PC-9 (cell line): Measurements from ENCODE around the gene TMEM244. TPM values are rescaled to one million over a fixed set of nuclear protein-coding genes. Genes with fewer than 3 reads are reported as not detected.

Experiments used
- BruUV-seq: library from RNA; stranded (reverse); fragments of 400-500 nt; replicated peaks from 2 replicates; lab custom pipeline; 2021; lab: Mats Ljungman, UMichigan
- CTCF ChIA-PET: fragments of 300-600 bp; sonication (Branson Sonifier 250); formaldehyde crosslinking; loops from one replicate; lab custom pipeline; 2022; ENCODE audit warnings: antibody characterized with exemption; lab: Charles Lee
- POLR2A ChIA-PET: fragments of 300-600 bp; sonication (Branson Sonifier 250); formaldehyde crosslinking; loops from one replicate; lab custom pipeline; 2022; ENCODE audit warnings: antibody characterized with exemption; ENCODE audit not compliant: unreplicated experiment; lab: Charles Lee
- DNase-seq, 2 experiments: peaks; one replicate each; pipeline versions ENCODE4 v3.0.0 to v3.0.0-alpha.2; 2015 to 2022; ENCODE audit warnings: mixed read lengths in 1 of 2
- H2AFZ ChIP-seq: fragments of 200-600 bp; sonication (generic); 2 replicates; pipeline ENCODE4 v1.8.1; 2017; ENCODE audit warnings: antibody characterized with exemption
- H3F3A ChIP-seq: fragments of 200-600 bp; sonication (generic); 2 replicates; pipeline ENCODE4 v1.8.1; 2017; ENCODE audit warnings: antibody characterized with exemption, mild to moderate bottlenecking, low read depth; ENCODE audit not compliant: insufficient read depth
- H3K27ac ChIP-seq: fragments of 200-600 bp; sonication (generic); 2 replicates; pipeline ENCODE4 v1.6.1; 2016; ENCODE audit warnings: mixed run types
- H3K27me3 ChIP-seq: fragments of 200-600 bp; sonication (generic); 2 replicates; pipeline ENCODE4 v1.6.1; 2016; ENCODE audit warnings: low read depth, mixed run types; ENCODE audit not compliant: insufficient read depth
- H3K36me3 ChIP-seq: fragments of 200-600 bp; sonication (generic); 2 replicates; pipeline ENCODE4 v1.6.1; 2016; ENCODE audit warnings: low read depth, mixed run types
- H3K4me1 ChIP-seq: fragments of 200-600 bp; sonication (generic); replicated peaks from 2 replicates; pipeline ENCODE4 v1.6.1; 2016; ENCODE audit warnings: mixed run types; ENCODE audit not compliant: insufficient read depth
- H3K4me2 ChIP-seq: fragments of 200-600 bp; sonication (generic); 2 replicates; pipeline ENCODE4 v1.6.1; 2017; ENCODE audit warnings: mixed run types
- H3K4me3 ChIP-seq: fragments of 200-600 bp; sonication (generic); 2 replicates; pipeline ENCODE4 v1.6.1; 2016; ENCODE audit warnings: mixed run types
- H3K79me2 ChIP-seq: fragments of 200-600 bp; sonication (generic); 2 replicates; pipeline ENCODE4 v1.6.1; 2017; ENCODE audit warnings: low read depth, mixed run types
- H3K9me2 ChIP-seq: fragments of 200-600 bp; sonication (generic); 2 replicates; pipeline ENCODE4 v1.8.1; 2017; ENCODE audit warnings: mild to moderate bottlenecking; ENCODE audit not compliant: insufficient read depth
- H3K9me3 ChIP-seq: fragments of 200-600 bp; sonication (generic); 2 replicates; pipeline ENCODE4 v1.8.1; 2016; ENCODE audit warnings: low read depth; ENCODE audit not compliant: insufficient read depth
- H4K20me1 ChIP-seq: fragments of 200-600 bp; sonication (generic); 2 replicates; pipeline ENCODE4 v1.8.1; 2017; ENCODE audit not compliant: insufficient read depth
- EZH2 ChIP-seq: fragments of 200-600 bp; sonication (generic); IDR thresholded peaks from 2 replicates; pipeline ENCODE4 v1.8.0; 2017; ENCODE audit warnings: antibody characterized with exemption, low read depth
- intact Hi-C: fragments of 100-400 bp; cut with micrococcal nuclease; formaldehyde crosslinking; loops from one replicate; pipeline ENCODE4 v1.10.0; 2022; ENCODE audit not compliant: unreplicated experiment
- total RNA-seq: library from RNA; stranded (reverse); gene quantifications from 2 replicates; pipeline ENCODE4 v1.2.3, GENCODE V29; 2021
- TF ChIP-seq, protein P1 (sequence below): fragments of 200-600 bp; sonication (generic); conservative IDR thresholded peaks from 2 replicates; pipeline ENCODE4 v1.6.1; 2017; ENCODE audit warnings: mixed run types, antibody characterized with exemption, mild to moderate bottlenecking, moderate library complexity

The TMEM244 gene
- total RNA-seq, 1 experiment from 2014 or later, result not detected

DNA sequence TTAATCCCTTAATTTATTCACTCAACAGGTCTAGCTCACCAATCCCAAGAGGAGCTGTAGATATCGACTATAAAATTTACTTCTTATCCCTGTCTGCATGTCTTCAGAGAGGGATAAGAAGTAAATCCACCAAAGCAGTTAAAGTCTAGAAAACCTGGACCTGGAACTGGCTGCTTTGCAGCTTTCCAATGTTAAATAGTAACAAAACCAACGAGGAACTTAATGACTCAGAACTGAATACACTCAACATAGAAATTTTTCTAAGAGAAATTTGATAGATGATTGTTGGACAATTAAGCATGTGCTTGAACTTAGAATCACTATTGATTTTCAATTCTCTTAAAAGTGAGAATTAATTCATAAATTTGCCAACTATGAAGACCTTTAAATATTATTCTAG is 11.5 kb upstream of the TMEM244 start:
- no peak overlapping the region for H3K4me2 ChIP-seq
- no peaks in the 10 kb centered on the region; the same call in 1 of the 2 replicates for H3K9me2 ChIP-seq
- H3K4me1 ChIP-seq, result no peaks in the 10 kb centered on the region
- no peaks in the 10 kb centered on the region for H3K36me3 ChIP-seq
- H3K27me3 ChIP-seq, result no peaks in the 10 kb centered on the region
- H3K4me3 ChIP-seq, result no peak overlapping the region
- no peak for DNase-seq
- no peaks in the 10 kb centered on the region for H4K20me1 ChIP-seq
- no peak overlapping the region for H3K27ac ChIP-seq
- TF ChIP-seq, protein P1, sequence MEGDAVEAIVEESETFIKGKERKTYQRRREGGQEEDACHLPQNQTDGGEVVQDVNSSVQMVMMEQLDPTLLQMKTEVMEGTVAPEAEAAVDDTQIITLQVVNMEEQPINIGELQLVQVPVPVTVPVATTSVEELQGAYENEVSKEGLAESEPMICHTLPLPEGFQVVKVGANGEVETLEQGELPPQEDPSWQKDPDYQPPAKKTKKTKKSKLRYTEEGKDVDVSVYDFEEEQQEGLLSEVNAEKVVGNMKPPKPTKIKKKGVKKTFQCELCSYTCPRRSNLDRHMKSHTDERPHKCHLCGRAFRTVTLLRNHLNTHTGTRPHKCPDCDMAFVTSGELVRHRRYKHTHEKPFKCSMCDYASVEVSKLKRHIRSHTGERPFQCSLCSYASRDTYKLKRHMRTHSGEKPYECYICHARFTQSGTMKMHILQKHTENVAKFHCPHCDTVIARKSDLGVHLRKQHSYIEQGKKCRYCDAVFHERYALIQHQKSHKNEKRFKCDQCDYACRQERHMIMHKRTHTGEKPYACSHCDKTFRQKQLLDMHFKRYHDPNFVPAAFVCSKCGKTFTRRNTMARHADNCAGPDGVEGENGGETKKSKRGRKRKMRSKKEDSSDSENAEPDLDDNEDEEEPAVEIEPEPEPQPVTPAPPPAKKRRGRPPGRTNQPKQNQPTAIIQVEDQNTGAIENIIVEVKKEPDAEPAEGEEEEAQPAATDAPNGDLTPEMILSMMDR, result no peak
- TF ChIP-seq EZH2, result no peak
- no peaks in the 10 kb centered on the region for H3F3A ChIP-seq
- BruUV-seq, result no TSS peak
- ChIA-PET POLR2A (no interaction called here), CTCF (no interaction called here)
- no peaks in the 10 kb centered on the region for H3K79me2 ChIP-seq
- no peak overlapping the region for H2AFZ ChIP-seq
- H3K9me3 ChIP-seq, result no peaks in the 10 kb centered on the region
- intact Hi-C loops, result no loop called here

DNA sequence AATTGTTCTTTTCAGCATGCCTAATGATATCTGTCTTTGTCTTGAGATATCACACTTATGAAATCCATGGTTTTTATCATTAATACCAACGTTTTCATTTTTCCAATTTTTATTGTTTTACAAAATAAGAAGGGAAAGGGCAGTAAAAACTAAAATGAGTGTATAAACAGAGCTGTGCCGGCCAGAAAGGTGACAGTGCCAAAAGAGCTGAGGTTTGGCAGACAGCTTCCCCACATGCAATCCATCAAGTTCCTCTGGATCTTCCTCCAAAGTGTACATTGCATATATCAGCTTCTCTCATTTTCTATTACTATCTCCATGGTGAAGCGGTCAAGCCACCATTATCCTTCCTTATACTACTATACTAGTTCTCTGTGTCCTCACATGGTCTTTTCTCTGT is 10.1 kb upstream of the TMEM244 start:
- Histone ChIP-seq H3K9me3 (no peaks in the 10 kb centered on the region), H4K20me1 (no peaks in the 10 kb centered on the region), H3K4me3 (no peak overlapping the region), H3K27ac (no peak overlapping the region), H3K4me1 (no peaks in the 10 kb centered on the region), H2AFZ (peak overlapping the region; percentile 12; the same call in 1 of the 2 replicates), H3K9me2 (no peaks in the 10 kb centered on the region; the same call in 1 of the 2 replicates), H3K4me2 (no peak overlapping the region), H3K79me2 (no peaks in the 10 kb centered on the region), H3K36me3 (no peaks in the 10 kb centered on the region), H3K27me3 (no peaks in the 10 kb centered on the region), H3F3A (no peaks in the 10 kb centered on the region)
- intact Hi-C loops, result no loop called here
- DNase-seq, result no peak
- TF ChIP-seq EZH2, result no peak
- TF ChIP-seq, protein P1, result no peak
- ChIA-PET CTCF (no interaction called here), POLR2A (no interaction called here)
- no TSS peak for BruUV-seq

GRCh38 chr6:129867403-129867802 is 6.3 kb upstream of the TMEM244 start:
- Histone ChIP-seq H3K9me2 (0 out of 2 replicates have a peak, but pooled peaks cover 5% of the 10 kb centered on the region), H2AFZ (no peak overlapping the region), H3K9me3 (no peaks in the 10 kb centered on the region), H3K4me1 (no peaks in the 10 kb centered on the region), H3K4me3 (no peak overlapping the region), H3K36me3 (no peaks in the 10 kb centered on the region), H3K27me3 (no peaks in the 10 kb centered on the region), H3F3A (no peaks in the 10 kb centered on the region), H3K27ac (no peak overlapping the region), H3K4me2 (no peak overlapping the region), H3K79me2 (no peaks in the 10 kb centered on the region), H4K20me1 (no peaks in the 10 kb centered on the region)
- no TSS peak for BruUV-seq
- ChIA-PET POLR2A (no interaction called here), CTCF (no interaction called here)
- intact Hi-C loops, result no loop called here
- DNase-seq, result no peak
- TF ChIP-seq, protein P1, result no peak
- no peak for TF ChIP-seq EZH2
